ENCODE results near the gene TIMM29. TPM values are rescaled to one million over a fixed set of nuclear protein-coding genes. Genes with fewer than 3 reads are reported as not detected.
"Not testable (repeated sequence)": the region's sequence is repeated elsewhere in the genome, so short reads cannot be mapped to it uniquely, and the experiment has no call there.

TIMM29 gene
- total RNA-seq, 2 experiments from 2014 or later = 29.7 to 31.3 TPM

- no peak overlapping the region for H3K4me3 Mint-ChIP-seq
- H3K27ac Mint-ChIP-seq = no peak overlapping the region
- no peaks in the 10 kb centered on the region for H3K9me3 Mint-ChIP-seq
- DNase-seq (peak; percentile 48), ATAC-seq (ENCODE audit: low read depth) (peak; percentile 79)
- POLR2A ChIA-PET = interaction anchor here (0.6 to 1.4 kb wide), 8 partner anchors 8 to 578 kb away, joined by 3 to 5 read pairs (median 4); partner anchors contain the start of gene LDLR
- no peaks in the 10 kb centered on the region for H3K36me3 Mint-ChIP-seq
- H3K27me3 Mint-ChIP-seq = peaks cover 2% of the 10 kb centered on the region
- H3K4me1 Mint-ChIP-seq = peaks cover 11% of the 10 kb centered on the region
Observed at GRCh38 chr19:10936661-10937084, 8.1 kb downstream of the TIMM29 start.

GRCh38 chr19:10941649-10942048, 13.0 kb downstream of the TIMM29 start:
- not testable (repeated sequence) for H3K4me3 Mint-ChIP-seq; H3K27ac Mint-ChIP-seq; H3K27me3 Mint-ChIP-seq; H3K9me3 Mint-ChIP-seq; ATAC-seq (ENCODE audit: low read depth); DNase-seq; H3K36me3 Mint-ChIP-seq
- H3K4me1 Mint-ChIP-seq = peaks cover 12% of the 10 kb centered on the region
- POLR2A ChIA-PET = interaction anchor here (0.7 to 0.9 kb wide), 2 partner anchors 9 to 94 kb away, joined by 4 to 8 read pairs; no protein-coding TSS in a partner anchor

- POLR2A ChIA-PET; H3K9me3 Mint-ChIP-seq; H3K27ac Mint-ChIP-seq; H3K27me3 Mint-ChIP-seq; DNase-seq; H3K4me1 Mint-ChIP-seq; H3K36me3 Mint-ChIP-seq; H3K4me3 Mint-ChIP-seq; ATAC-seq (ENCODE audit: low read depth): not testable (repeated sequence)
Observed at GRCh38 chr19:10943412-10943811, 14.8 kb downstream of the TIMM29 start.

GRCh38 chr19:10945264-10945663, 16.7 kb downstream of the TIMM29 start:
- Mint-ChIP-seq H3K27me3 (peaks cover 2% of the 10 kb centered on the region), H3K36me3 (no peaks in the 10 kb centered on the region), H3K9me3 (no peaks in the 10 kb centered on the region), H3K4me1 (peaks cover 5% of the 10 kb centered on the region), H3K27ac (no peak overlapping the region), H3K4me3 (no peak overlapping the region)
- POLR2A ChIA-PET = interaction anchor here (0.7 to 1.1 kb wide), 3 partner anchors 9 to 16 kb away, joined by 3 read pairs; partner anchors contain the start of gene SMARCA4
- DNase-seq = no peak
- ATAC-seq (ENCODE audit: low read depth) = no peak

GRCh38 chr19:10946958-10947657, 18.5 kb downstream of the TIMM29 start:
- H3K9me3 Mint-ChIP-seq = no peaks in the 10 kb centered on the region
- no peaks in the 10 kb centered on the region for H3K36me3 Mint-ChIP-seq
- POLR2A ChIA-PET = no interaction called here
- no peaks in the 10 kb centered on the region for H3K27me3 Mint-ChIP-seq
- H3K4me3 Mint-ChIP-seq = no peak overlapping the region
- no peak overlapping the region for H3K27ac Mint-ChIP-seq
- DNase-seq = no peak
- no peak for ATAC-seq (ENCODE audit: low read depth)
- H3K4me1 Mint-ChIP-seq = peaks cover 4% of the 10 kb centered on the region

- DNase-seq = no peak
- POLR2A ChIA-PET = no interaction called here
- H3K4me1 Mint-ChIP-seq = peaks cover 1% of the 10 kb centered on the region
- no peak for ATAC-seq (ENCODE audit: low read depth)
- H3K27ac Mint-ChIP-seq = no peak overlapping the region
- H3K9me3 Mint-ChIP-seq = no peaks in the 10 kb centered on the region
- no peaks in the 10 kb centered on the region for H3K36me3 Mint-ChIP-seq
- no peak overlapping the region for H3K4me3 Mint-ChIP-seq
- H3K27me3 Mint-ChIP-seq = no peaks in the 10 kb centered on the region
Observed at GRCh38 chr19:10952809-10953208, 24.2 kb downstream of the TIMM29 start.

GRCh38 chr19:10959277-10959968, 30.8 kb downstream of the TIMM29 start:
- Mint-ChIP-seq H3K4me1 (peaks cover 26% of the 10 kb centered on the region), H3K4me3 (peak overlapping the region; percentile 86), H3K27ac (peak overlapping the region; percentile 91)
- ATAC-seq (ENCODE audit: low read depth); H3K27me3 Mint-ChIP-seq; H3K9me3 Mint-ChIP-seq; DNase-seq; H3K36me3 Mint-ChIP-seq: not testable (repeated sequence)
- POLR2A ChIA-PET = interaction anchor here (0.6 to 2.2 kb wide), 3 partner anchors 130 to 1191 kb away, joined by 3 to 9 read pairs (median 3); partner anchors contain the start of genes LDLR and ZNF846

- ATAC-seq (ENCODE audit: low read depth) (peak; percentile 82), DNase-seq (peak; percentile 100)
- Mint-ChIP-seq H3K4me1 (peaks cover 26% of the 10 kb centered on the region), H3K9me3 (no peaks in the 10 kb centered on the region), H3K27ac (peak within 1 kb of the TSS; percentile 91), H3K4me3 (peak within 1 kb of the TSS; percentile 89), H3K36me3 (peaks cover 3% of the 10 kb centered on the region), H3K27me3 (no peaks in the 10 kb centered on the region)
- POLR2A ChIA-PET = interaction anchor here (0.6 to 2.2 kb wide), 8 partner anchors 12 to 420 kb away, joined by 3 to 9 read pairs (median 4); partner anchors contain the start of gene LDLR
Observed at GRCh38 chr19:10960314-10961072, 31.9 kb downstream of the TIMM29 start, which contains the start of gene SMARCA4. Gene SMARCA4, plus strand, starts transcription at chr19:10961030. Its CDS starts 23,122 bp downstream, at chr19:10984152.

GRCh38 chr19:10961073-10961860, 32.7 kb downstream of the TIMM29 start:
- no peaks in the 10 kb centered on the region for H3K9me3 Mint-ChIP-seq
- no peaks in the 10 kb centered on the region for H3K27me3 Mint-ChIP-seq
- POLR2A ChIA-PET = interaction anchor here (0.6 to 2.2 kb wide), 8 partner anchors 13 to 420 kb away, joined by 3 to 9 read pairs (median 4); partner anchors contain the start of genes LDLR and TMED1
- H3K4me3 Mint-ChIP-seq = peak overlapping the region; percentile 89
- H3K27ac Mint-ChIP-seq = peak overlapping the region; percentile 83
- peak; percentile 22 for ATAC-seq (ENCODE audit: low read depth)
- peaks cover 5% of the 10 kb centered on the region for H3K36me3 Mint-ChIP-seq
- H3K4me1 Mint-ChIP-seq = peaks cover 26% of the 10 kb centered on the region
- DNase-seq = no peak

GRCh38 chr19:10962863-10963262, 34.3 kb downstream of the TIMM29 start:
- DNase-seq (no peak), ATAC-seq (ENCODE audit: low read depth) (no peak)
- POLR2A ChIA-PET = interaction anchor here (0.7 to 1.5 kb wide), 4 partner anchors 26 to 205 kb away, joined by 3 to 5 read pairs (median 4); partner anchors contain the start of gene LDLR
- Mint-ChIP-seq H3K36me3 (peaks cover 6% of the 10 kb centered on the region), H3K27me3 (no peaks in the 10 kb centered on the region), H3K4me1 (peaks cover 30% of the 10 kb centered on the region), H3K27ac (peak overlapping the region; percentile 78), H3K4me3 (peak overlapping the region; percentile 89), H3K9me3 (no peaks in the 10 kb centered on the region)

GRCh38 chr19:10963865-10964264, 35.3 kb downstream of the TIMM29 start:
- H3K4me3 Mint-ChIP-seq = peak overlapping the region; percentile 89
- peaks cover 37% of the 10 kb centered on the region for H3K4me1 Mint-ChIP-seq
- POLR2A ChIA-PET = interaction anchor here (0.6 to 1.5 kb wide), 6 partner anchors 27 to 206 kb away, joined by 3 to 5 read pairs (median 4); partner anchors contain the start of gene LDLR
- peak overlapping the region; percentile 78 for H3K27ac Mint-ChIP-seq
- peaks cover 6% of the 10 kb centered on the region for H3K36me3 Mint-ChIP-seq
- no peaks in the 10 kb centered on the region for H3K27me3 Mint-ChIP-seq
- no peaks in the 10 kb centered on the region for H3K9me3 Mint-ChIP-seq
- no peak for ATAC-seq (ENCODE audit: low read depth)
- no peak for DNase-seq

GRCh38 chr19:10964903-10965302, 36.3 kb downstream of the TIMM29 start:
- Mint-ChIP-seq H3K4me3 (no peak overlapping the region), H3K9me3 (no peaks in the 10 kb centered on the region), H3K27me3 (no peaks in the 10 kb centered on the region), H3K27ac (no peak overlapping the region), H3K4me1 (peaks cover 37% of the 10 kb centered on the region), H3K36me3 (peaks cover 6% of the 10 kb centered on the region)
- ATAC-seq (ENCODE audit: low read depth) (no peak), DNase-seq (no peak)
- POLR2A ChIA-PET = no interaction called here

Data from activated naive CD8-positive, alpha-beta T cell treated with anti-CD3 and anti-CD28 coated beads, Interleukin-2, amount 10 ng/mL, durations not matched to agents 7 days and 5 days (primary cell).